ENCODE results near the gene CLDN12.

The CLDN12 gene

GRCh38 chr7:90403174-90404113 is at the start of gene CLDN12:
Gene CLDN12, plus strand, starts transcription at chr7:90403461. Its CDS starts 9,216 bp downstream, at chr7:90412677.
- in situ Hi-C loops (cut with MboI; ENCODE audit: low pct_unique_long_range_greater_than_20kb, low sequenced_read_pairs) = no loop called here
- peak; percentile 96 for DNase-seq

DNA sequence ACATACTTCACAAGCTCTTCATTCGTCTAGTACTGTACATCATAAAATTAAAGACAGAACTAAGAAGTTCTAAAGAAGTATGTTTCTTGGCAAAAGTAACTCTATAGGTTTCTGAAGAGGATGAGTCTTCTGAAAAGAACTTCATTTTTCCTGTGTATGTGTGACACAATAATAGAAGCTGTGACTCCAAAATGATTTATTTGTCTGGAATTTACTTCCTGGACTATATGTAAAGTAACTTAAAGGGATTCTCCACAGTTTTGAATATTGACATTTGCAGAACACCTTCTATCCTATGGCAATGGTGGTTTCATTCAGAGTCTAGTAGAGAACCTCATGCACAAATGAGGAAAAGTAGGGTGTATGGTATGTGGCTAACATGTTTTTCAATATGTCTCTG is 19.8 kb upstream of the CLDN12 start:
- no peak for DNase-seq
- in situ Hi-C loops (cut with MboI; ENCODE audit: low pct_unique_long_range_greater_than_20kb, low sequenced_read_pairs) = no loop called here

DNA sequence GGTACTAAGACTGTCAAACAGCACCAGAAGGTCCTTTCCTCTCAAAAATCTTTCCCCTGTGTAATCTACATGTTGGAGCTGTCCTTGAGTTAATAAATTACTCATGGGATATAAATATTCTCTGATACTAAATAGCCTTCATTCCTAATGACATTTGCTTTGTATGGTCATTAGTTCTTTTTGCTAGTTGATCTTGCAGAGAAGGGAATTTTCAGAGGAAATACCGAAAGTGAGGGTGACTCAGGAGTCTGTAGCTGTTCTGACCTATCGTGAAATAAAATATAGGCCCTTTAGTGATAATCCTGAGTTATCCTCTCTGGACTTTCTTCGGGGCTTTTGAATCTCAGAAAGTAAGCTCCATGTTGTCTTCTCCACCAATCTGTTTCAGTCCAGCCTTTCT is 19.4 kb upstream of the CLDN12 start:
- no peak for DNase-seq
- in situ Hi-C loops (cut with MboI; ENCODE audit: low pct_unique_long_range_greater_than_20kb, low sequenced_read_pairs) = no loop called here

DNA sequence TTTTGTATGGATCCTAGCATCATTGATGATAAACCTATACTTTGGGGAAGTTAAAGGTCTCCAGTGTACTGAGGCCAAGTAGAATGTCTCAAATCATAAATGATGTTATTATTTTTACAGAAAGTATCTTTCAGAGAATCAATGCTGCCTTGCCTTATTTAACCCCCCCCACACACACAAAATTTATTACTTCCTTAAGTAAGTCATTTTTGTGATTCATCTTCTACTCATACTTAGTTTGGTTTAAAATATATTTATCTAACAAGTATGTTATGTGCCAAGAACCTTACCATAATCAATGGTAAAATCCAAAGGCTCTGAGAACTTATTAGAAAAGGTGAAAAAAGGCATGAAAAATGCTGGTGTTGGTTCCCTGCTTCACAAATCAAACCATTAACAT is 18.8 kb upstream of the CLDN12 start:
- in situ Hi-C loops (cut with MboI; ENCODE audit: low pct_unique_long_range_greater_than_20kb, low sequenced_read_pairs) = no loop called here
- no peak for DNase-seq

- in situ Hi-C loops (cut with MboI; ENCODE audit: low pct_unique_long_range_greater_than_20kb, low sequenced_read_pairs) = no loop called here
Measured at GRCh38 chr7:90387470-90388240, 15.6 kb upstream of the CLDN12 start.

GRCh38 chr7:90390926-90391325 is 12.3 kb upstream of the CLDN12 start:
- in situ Hi-C loops (cut with MboI; ENCODE audit: low pct_unique_long_range_greater_than_20kb, low sequenced_read_pairs) = no loop called here
- no peak for DNase-seq

More at GRCh38 chr7:90387470-90388240, 15.6 kb upstream of the CLDN12 start:
- no peak for DNase-seq

DNA sequence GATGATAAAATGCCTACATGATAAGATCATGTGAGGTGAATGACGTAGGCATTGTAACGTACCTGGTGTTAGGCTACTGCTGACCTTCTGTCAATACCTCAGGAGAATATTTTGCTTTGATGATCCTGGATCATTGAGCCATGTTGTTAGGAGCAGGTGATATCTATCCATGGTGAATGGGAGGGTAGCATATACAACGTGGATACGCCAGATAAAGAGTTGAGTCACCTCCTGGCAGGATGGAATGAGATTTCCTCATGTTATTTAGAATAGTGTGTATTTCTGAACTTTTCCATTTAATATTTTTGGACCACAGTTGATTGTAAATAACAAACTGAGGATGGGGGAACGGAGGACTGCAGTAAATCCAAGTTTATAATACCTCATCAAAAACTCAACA is 11.8 kb upstream of the CLDN12 start:
- no peak for DNase-seq
- in situ Hi-C loops (cut with MboI; ENCODE audit: low pct_unique_long_range_greater_than_20kb, low sequenced_read_pairs) = no loop called here

- DNase-seq = no peak
Measured at GRCh38 chr7:90396420-90396819, 6.8 kb upstream of the CLDN12 start.

DNA sequence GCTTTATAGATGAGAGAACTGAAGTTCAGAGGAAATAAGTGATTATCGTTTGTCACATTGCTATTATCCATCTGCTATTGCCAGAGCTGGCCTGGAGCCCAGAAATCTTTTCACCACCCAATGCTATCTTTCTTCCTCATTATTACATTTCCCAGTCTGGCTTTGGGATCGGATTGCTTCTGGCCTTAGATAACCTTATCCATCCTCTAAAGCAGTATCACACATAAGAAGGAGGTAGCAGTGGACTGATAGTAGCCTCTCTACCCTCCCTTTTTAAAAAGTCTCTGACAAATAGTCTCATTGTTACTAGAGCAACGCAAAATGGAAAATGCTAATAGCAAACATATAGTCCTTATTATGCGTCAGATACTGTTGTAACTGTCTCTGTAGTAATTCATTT is 1.3 kb upstream of the CLDN12 start:
- DNase-seq = no peak
- in situ Hi-C loops (cut with MboI; ENCODE audit: low pct_unique_long_range_greater_than_20kb, low sequenced_read_pairs) = no loop called here

More at GRCh38 chr7:90396420-90396819, 6.8 kb upstream of the CLDN12 start:
- in situ Hi-C loops (cut with MboI; ENCODE audit: low pct_unique_long_range_greater_than_20kb, low sequenced_read_pairs) = no loop called here

DNA sequence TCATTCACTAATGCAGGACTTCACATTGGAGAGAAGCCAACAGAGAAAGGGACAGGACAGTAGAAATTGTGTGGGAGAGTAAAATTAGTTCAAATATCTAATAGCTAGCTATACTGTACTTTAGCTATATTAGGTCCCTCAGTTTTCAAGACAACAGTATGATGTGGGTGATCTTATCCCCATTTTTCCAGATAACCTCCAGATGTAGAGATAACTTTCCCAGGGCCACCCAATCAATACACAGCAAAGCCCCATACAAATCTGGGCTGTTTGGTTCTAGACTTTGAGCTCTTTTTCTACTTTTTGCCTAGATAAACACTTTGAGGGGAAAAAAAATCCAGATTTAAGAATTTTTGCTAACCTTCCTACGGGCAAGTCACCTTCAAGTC is 482 bp upstream of the CLDN12 start:
- in situ Hi-C loops (cut with MboI; ENCODE audit: low pct_unique_long_range_greater_than_20kb, low sequenced_read_pairs) = no loop called here

DNA sequence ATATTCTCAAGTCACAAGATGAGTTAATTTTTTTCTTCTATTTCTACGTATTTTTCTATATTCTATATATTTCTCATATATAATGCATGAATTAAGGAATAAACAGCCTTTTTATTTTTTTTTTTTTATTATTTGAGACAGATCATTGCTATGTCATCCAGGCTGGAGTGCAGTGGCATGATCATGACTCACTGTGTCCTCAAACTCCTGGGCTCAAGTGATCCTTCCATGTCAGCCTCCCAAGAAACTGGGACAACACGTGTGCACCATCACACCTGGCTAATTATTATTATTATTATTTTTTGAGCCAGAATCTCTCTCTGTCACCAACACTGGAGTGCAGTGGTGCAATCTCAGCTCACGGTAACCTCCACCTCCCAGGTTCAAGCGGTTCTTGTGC is 1.5 kb downstream of the CLDN12 start:
- in situ Hi-C loops (cut with MboI; ENCODE audit: low pct_unique_long_range_greater_than_20kb, low sequenced_read_pairs) = no loop called here
- no peak for DNase-seq

More for the DNA sequence above, 482 bp upstream of the CLDN12 start:
- no peak for DNase-seq

DNA sequence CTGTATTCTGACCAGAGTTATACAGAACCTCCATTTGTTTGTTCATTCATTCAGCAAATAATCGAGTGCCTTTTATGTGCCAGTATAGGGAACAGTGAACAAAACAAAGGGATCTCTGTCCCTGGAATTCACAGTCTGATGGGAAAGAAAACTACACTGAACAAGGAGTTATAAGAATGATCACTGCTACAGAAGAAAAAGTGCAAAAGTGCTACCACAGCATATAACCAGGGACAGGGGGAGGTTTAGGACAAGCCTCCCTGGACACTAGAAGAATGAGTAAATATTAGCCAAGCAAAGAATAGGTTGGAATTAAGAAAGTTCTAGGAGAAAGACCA is 4.2 kb downstream of the CLDN12 start:
- in situ Hi-C loops (cut with MboI; ENCODE audit: low pct_unique_long_range_greater_than_20kb, low sequenced_read_pairs) = no loop called here
- DNase-seq = no peak

DNA sequence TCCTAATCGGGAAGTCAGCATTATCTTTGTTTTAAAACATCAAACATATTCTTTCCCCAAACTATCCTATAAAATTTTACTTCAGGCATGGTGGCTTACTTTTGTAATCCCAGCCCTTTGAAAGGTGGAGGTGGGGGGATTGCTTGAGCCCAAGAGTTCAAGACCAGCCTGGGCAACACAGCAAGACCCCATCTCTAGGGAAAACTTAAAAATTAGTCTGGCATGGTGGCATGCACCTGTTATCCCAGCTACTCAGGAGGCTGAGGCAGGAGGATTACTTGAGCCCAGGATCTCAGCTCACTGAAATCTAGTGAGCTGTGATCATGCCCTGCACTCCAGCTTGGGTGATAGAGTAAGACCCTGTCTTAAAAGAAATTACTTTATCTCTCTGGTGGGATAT is 4.9 kb downstream of the CLDN12 start:
- no peak for DNase-seq
- in situ Hi-C loops (cut with MboI; ENCODE audit: low pct_unique_long_range_greater_than_20kb, low sequenced_read_pairs) = no loop called here

- DNase-seq = no peak
- in situ Hi-C loops (cut with MboI; ENCODE audit: low pct_unique_long_range_greater_than_20kb, low sequenced_read_pairs) = no loop called here
Measured at GRCh38 chr7:90409667-90410066, 6.4 kb downstream of the CLDN12 start.

DNA sequence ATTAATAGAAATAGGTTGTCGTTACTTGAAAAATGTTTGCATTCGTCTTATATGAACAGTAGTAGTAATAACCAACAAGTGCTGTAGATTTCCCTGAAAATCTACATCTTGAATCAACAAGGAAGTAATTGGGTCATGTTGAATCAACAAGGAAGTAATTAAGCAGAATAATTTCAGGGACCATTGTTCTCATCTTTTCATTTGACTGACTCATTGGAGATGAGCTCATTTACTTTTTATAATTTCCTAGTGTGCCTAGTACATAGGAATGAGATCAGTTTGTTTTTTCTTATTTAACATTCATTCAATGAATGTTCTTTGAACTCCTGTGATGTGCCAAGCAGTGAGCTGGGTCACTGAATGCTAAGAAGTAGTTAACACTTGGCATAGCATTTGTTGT is 8.2 kb downstream of the CLDN12 start:
- in situ Hi-C loops (cut with MboI; ENCODE audit: low pct_unique_long_range_greater_than_20kb, low sequenced_read_pairs) = no loop called here
- DNase-seq = no peak

DNA sequence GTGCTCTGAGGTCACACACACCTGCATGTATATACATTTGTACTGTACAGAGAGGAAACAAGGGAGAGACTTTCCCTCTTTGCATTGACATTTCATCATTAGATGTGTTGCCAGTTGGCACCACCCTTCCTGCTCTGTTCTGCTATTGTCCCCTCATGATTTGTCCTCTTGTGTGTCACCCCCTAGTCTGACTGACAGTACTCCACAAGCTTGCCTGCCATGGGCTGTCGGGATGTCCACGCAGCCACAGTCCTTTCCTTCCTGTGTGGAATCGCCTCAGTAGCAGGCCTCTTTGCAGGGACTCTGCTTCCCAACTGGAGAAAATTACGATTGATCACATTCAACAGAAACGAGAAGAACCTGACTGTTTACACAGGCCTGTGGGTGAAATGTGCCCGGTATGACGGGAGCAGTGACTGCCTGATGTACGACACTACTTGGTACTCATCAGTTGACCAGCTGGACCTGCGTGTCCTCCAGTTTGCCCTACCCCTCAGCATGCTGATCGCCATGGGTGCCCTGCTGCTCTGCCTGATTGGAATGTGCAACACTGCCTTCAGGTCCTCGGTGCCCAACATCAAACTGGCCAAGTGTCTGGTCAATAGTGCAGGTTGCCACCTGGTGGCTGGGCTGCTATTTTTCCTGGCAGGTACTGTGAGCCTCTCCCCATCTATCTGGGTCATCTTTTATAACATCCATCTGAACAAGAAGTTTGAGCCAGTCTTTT is 9.4 kb downstream of the CLDN12 start:
- in situ Hi-C loops (cut with MboI; ENCODE audit: low pct_unique_long_range_greater_than_20kb, low sequenced_read_pairs) = no loop called here
- DNase-seq = peak; percentile 34

DNA sequence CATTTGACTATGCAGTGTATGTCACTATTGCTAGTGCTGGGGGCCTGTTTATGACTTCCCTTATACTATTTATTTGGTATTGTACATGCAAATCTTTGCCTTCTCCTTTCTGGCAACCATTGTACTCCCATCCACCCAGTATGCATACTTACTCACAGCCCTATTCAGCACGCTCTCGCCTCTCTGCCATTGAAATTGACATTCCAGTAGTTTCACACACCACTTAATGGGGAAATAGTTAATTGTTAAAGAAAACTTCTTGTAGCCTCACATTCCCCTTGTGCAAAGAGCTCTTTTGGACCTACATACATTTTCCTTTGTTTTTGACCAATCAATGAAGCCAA is 9.9 kb downstream of the CLDN12 start:
- DNase-seq = no peak
- in situ Hi-C loops (cut with MboI; ENCODE audit: low pct_unique_long_range_greater_than_20kb, low sequenced_read_pairs) = no loop called here

- DNase-seq = no peak
- in situ Hi-C loops (cut with MboI; ENCODE audit: low pct_unique_long_range_greater_than_20kb, low sequenced_read_pairs) = no loop called here
Measured at GRCh38 chr7:90421651-90422050, 18.4 kb downstream of the CLDN12 start.

DNA sequence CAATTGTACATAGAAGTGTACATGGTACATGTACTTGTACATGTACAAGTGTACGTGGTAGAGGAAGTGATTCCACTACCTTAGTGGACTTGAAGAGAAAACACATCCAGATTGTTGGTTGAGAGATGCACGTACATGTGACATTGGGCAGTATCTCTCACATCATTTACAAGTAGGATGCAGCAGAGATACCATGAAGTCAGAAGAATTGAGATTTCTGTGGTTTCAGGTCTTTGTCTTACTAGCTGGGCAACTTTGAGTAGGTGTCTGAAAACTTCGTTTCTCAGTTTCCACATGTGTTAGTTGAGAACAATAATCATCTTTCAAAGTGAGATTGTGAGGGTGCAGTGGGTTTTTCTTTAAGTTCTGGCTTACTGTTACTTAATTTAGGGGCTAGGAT is 21.5 kb downstream of the CLDN12 start:
- in situ Hi-C loops (cut with MboI; ENCODE audit: low pct_unique_long_range_greater_than_20kb, low sequenced_read_pairs) = loop anchor here (25.0 kb wide), 1 partner anchor 262 kb away; the partner anchor contains the start of gene STEAP1
- DNase-seq = no peak

- in situ Hi-C loops (cut with MboI; ENCODE audit: low pct_unique_long_range_greater_than_20kb, low sequenced_read_pairs) = loop anchor here (25.0 kb wide), 1 partner anchor 263 kb away; the partner anchor contains the start of gene STEAP1
- DNase-seq = no peak
Measured at GRCh38 chr7:90425376-90425775, 22.1 kb downstream of the CLDN12 start.
